HG02938 (cell line): ENCODE measurements around the gene DCBLD2.

ENCODE experiments used
- ATAC-seq: cut with Tn5 transposase; IDR thresholded peaks from one replicate; pipeline ENCODE4 v1.9.1; 2021; ENCODE audit warnings: mild to moderate bottlenecking, moderate library complexity; ENCODE audit not compliant: unreplicated experiment

Gene DCBLD2

GRCh38 chr3:98901392-98902350 lies at the start of gene DCBLD2:
TSS of gene DCBLD2 (minus strand) at chr3:98901695. CDS start at chr3:98901326, 369 bp downstream.
- ATAC-seq: peak; percentile 100

- ATAC-seq: no peak
These were observed 44.2 kb upstream of the DCBLD2 start for GRCh38 chr3:98945666-98946065.

- no peak for ATAC-seq
These were observed 43.6 kb upstream of the DCBLD2 start for GRCh38 chr3:98945101-98945524.

GRCh38 chr3:98930413-98930812 lies 28.9 kb upstream of the DCBLD2 start:
- no peak for ATAC-seq

- ATAC-seq: no peak
These were observed 20.5 kb upstream of the DCBLD2 start for GRCh38 chr3:98921957-98922356.

- ATAC-seq: no peak
These were observed 18.7 kb upstream of the DCBLD2 start for GRCh38 chr3:98920166-98920565.

GRCh38 chr3:98918586-98918985 lies 17.1 kb upstream of the DCBLD2 start:
- no peak for ATAC-seq

GRCh38 chr3:98917608-98918007 lies 16.1 kb upstream of the DCBLD2 start:
- ATAC-seq: no peak

GRCh38 chr3:98914210-98915080 lies 12.9 kb upstream of the DCBLD2 start:
- ATAC-seq: no peak

GRCh38 chr3:98912448-98912847 lies 11.0 kb upstream of the DCBLD2 start:
- no peak for ATAC-seq

GRCh38 chr3:98906230-98906629 lies 4.7 kb upstream of the DCBLD2 start:
- ATAC-seq: no peak

- no peak for ATAC-seq
These were observed 2.4 kb upstream of the DCBLD2 start for GRCh38 chr3:98903705-98904481.

GRCh38 chr3:98903099-98903498 lies 1.6 kb upstream of the DCBLD2 start:
- no peak for ATAC-seq

- ATAC-seq: no peak
These were observed 851 bp upstream of the DCBLD2 start for GRCh38 chr3:98902351-98902740.

GRCh38 chr3:98901119-98901391 lies 440 bp downstream of the DCBLD2 start:
- ATAC-seq: peak; percentile 25

GRCh38 chr3:98900265-98901118 lies 1.0 kb downstream of the DCBLD2 start:
- peak; percentile 0 for ATAC-seq

- ATAC-seq: no peak
These were observed 3.8 kb downstream of the DCBLD2 start for GRCh38 chr3:98897701-98898100.

GRCh38 chr3:98894791-98895576 lies 6.5 kb downstream of the DCBLD2 start:
- no peak for ATAC-seq

GRCh38 chr3:98893740-98894139 lies 7.8 kb downstream of the DCBLD2 start:
- no peak for ATAC-seq
